ENCODE results near the gene SLIT3.

The SLIT3 gene

DNA sequence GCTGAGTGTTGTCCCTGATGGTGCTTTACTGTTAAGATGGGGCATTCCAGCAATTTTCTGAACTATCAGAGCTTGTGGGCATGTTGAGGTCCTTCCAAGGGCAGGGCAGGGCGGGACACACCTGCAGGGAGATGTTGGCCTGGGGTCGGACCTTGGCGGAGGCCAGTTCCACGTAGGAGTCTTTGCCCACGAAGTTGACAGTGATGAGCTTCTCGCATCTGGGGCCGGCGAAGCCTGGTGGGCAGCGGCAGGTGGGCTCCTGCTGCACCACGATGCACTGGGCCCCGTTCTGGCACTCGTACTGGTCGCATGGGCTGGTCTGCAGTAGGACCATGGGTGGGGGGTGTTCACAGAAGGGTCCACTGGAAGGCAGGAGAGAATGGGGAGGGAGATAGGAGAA lies 615.4 kb downstream of the SLIT3 start:
- Histone ChIP-seq H3K79me2 (ENCODE audit: insufficient read depth, low read length) (no peaks in the 10 kb centered on the region), H3K27ac (ENCODE audit: low read depth, low read length) (no peak overlapping the region), H3K4me2 (ENCODE audit: low read depth, low read length, poor library complexity, severe bottlenecking) (no peak overlapping the region), H2AFZ (ENCODE audit: low read depth, low read length, severe bottlenecking) (no peak overlapping the region), H3K9me3 (ENCODE audit: insufficient read depth, low read length) (no peaks in the 10 kb centered on the region), H3F3A (ENCODE audit: insufficient read depth) (no peaks in the 10 kb centered on the region), H3K27me3 (ENCODE audit: low read length) (no peaks in the 10 kb centered on the region), H3K4me3 (ENCODE audit: insufficient read depth, low read length, poor library complexity, severe bottlenecking) (no peak overlapping the region), H3K36me3 (ENCODE audit: low read length) (no peaks in the 10 kb centered on the region), H3K9me2 (replicated peaks; ENCODE audit: insufficient read depth, low read length) (no peaks in the 10 kb centered on the region), H4K20me1 (ENCODE audit: low read depth, low read length) (no peaks in the 10 kb centered on the region), H3K9ac (ENCODE audit: low read length) (no peak overlapping the region)
- no peak for TF ChIP-seq EZH2phosphoT487 (conservative IDR thresholded peaks at IDR 0.05; ENCODE audit: low read length)
- TF ChIP-seq, protein P1, sequence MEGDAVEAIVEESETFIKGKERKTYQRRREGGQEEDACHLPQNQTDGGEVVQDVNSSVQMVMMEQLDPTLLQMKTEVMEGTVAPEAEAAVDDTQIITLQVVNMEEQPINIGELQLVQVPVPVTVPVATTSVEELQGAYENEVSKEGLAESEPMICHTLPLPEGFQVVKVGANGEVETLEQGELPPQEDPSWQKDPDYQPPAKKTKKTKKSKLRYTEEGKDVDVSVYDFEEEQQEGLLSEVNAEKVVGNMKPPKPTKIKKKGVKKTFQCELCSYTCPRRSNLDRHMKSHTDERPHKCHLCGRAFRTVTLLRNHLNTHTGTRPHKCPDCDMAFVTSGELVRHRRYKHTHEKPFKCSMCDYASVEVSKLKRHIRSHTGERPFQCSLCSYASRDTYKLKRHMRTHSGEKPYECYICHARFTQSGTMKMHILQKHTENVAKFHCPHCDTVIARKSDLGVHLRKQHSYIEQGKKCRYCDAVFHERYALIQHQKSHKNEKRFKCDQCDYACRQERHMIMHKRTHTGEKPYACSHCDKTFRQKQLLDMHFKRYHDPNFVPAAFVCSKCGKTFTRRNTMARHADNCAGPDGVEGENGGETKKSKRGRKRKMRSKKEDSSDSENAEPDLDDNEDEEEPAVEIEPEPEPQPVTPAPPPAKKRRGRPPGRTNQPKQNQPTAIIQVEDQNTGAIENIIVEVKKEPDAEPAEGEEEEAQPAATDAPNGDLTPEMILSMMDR (IDR thresholded peaks at IDR 0.05; ENCODE audit: insufficient read depth, low read length, poor library complexity, severe bottlenecking) = no peak

DNA sequence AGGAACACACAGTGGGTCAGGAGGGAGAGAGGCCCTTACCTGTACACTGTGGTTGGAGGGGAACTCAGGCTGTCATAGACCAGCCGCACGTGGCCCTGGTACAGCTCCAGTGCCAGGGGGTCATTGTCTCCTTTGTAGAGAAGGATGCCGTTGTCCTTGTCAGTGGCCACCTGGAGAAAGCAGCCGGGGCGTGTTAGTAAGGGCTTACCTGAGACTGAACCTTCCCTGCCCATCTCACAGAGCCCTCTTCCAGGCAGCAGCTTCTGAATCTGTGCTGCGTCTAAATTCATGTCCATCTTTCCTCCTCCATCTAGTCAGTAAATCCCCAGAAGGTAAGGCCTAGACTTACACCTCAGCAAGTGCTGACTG lies 617.0 kb downstream of the SLIT3 start:
- no peaks in the 10 kb centered on the region for H3K9me3 ChIP-seq (ENCODE audit: insufficient read depth, low read length)
- no peak overlapping the region for H3K9ac ChIP-seq (ENCODE audit: low read length)
- no peak overlapping the region for H3K4me2 ChIP-seq (ENCODE audit: low read depth, low read length, poor library complexity, severe bottlenecking)
- H3K27me3 ChIP-seq (ENCODE audit: low read length) = no peaks in the 10 kb centered on the region
- no peak overlapping the region for H3K4me3 ChIP-seq (ENCODE audit: insufficient read depth, low read length, poor library complexity, severe bottlenecking)
- H3K9me2 ChIP-seq (replicated peaks; ENCODE audit: insufficient read depth, low read length) = no peaks in the 10 kb centered on the region
- H4K20me1 ChIP-seq (ENCODE audit: low read depth, low read length) = no peaks in the 10 kb centered on the region
- no peaks in the 10 kb centered on the region for H3K79me2 ChIP-seq (ENCODE audit: insufficient read depth, low read length)
- H3K27ac ChIP-seq (ENCODE audit: low read depth, low read length) = no peak overlapping the region
- no peak overlapping the region for H2AFZ ChIP-seq (ENCODE audit: low read depth, low read length, severe bottlenecking)
- TF ChIP-seq, protein P1 (IDR thresholded peaks at IDR 0.05; ENCODE audit: insufficient read depth, low read length, poor library complexity, severe bottlenecking) = no peak
- TF ChIP-seq EZH2phosphoT487 (conservative IDR thresholded peaks at IDR 0.05; ENCODE audit: low read length) = no peak
- H3F3A ChIP-seq (ENCODE audit: insufficient read depth) = no peaks in the 10 kb centered on the region
- no peaks in the 10 kb centered on the region for H3K36me3 ChIP-seq (ENCODE audit: low read length)

DNA sequence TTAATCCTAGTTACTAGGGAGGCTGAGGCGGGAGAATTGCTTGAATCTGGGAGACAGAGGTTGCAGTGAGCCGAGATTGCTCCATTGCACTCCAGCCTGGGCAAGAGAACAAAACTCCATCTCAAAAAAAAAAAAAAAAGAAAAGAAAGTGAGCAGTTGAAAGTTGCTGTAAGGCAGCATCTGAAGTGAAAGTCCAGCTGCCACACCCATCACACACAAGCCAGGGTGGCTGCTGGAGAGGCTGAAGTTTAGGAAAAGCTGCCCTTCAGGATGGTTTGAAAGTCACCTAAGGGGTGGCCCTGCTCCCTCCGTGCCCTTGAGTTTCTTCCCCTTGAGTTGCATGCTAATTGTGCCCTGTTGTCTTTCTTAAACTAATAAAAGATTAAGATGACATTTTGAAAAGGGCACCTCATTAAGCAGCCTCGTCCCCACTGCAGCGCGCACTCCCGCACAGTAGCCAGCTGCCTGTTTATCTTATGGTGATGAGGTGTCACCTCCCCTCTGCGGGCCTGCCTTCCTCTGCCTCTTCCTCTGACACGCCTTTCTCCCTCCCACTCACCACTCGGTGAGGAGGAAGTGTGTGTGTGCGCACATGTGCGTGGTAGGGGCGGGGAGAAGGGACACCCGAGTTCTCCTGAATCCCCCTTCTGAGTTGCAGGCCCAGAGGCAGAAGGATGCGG lies 617.6 kb downstream of the SLIT3 start:
- H3K27ac ChIP-seq (ENCODE audit: low read depth, low read length) = no peak overlapping the region
- no peaks in the 10 kb centered on the region for H3K36me3 ChIP-seq (ENCODE audit: low read length)
- no peaks in the 10 kb centered on the region for H3K9me2 ChIP-seq (replicated peaks; ENCODE audit: insufficient read depth, low read length)
- TF ChIP-seq, protein P1 (IDR thresholded peaks at IDR 0.05; ENCODE audit: insufficient read depth, low read length, poor library complexity, severe bottlenecking) = no peak
- no peak for TF ChIP-seq EZH2phosphoT487 (conservative IDR thresholded peaks at IDR 0.05; ENCODE audit: low read length)
- no peaks in the 10 kb centered on the region for H3K9me3 ChIP-seq (ENCODE audit: insufficient read depth, low read length)
- no peak overlapping the region for H3K4me2 ChIP-seq (ENCODE audit: low read depth, low read length, poor library complexity, severe bottlenecking)
- H3K79me2 ChIP-seq (ENCODE audit: insufficient read depth, low read length) = no peaks in the 10 kb centered on the region
- no peaks in the 10 kb centered on the region for H3K27me3 ChIP-seq (ENCODE audit: low read length)
- H3K9ac ChIP-seq (ENCODE audit: low read length) = no peak overlapping the region
- H4K20me1 ChIP-seq (ENCODE audit: low read depth, low read length) = no peaks in the 10 kb centered on the region
- no peak overlapping the region for H3K4me3 ChIP-seq (ENCODE audit: insufficient read depth, low read length, poor library complexity, severe bottlenecking)
- H3F3A ChIP-seq (ENCODE audit: insufficient read depth) = no peaks in the 10 kb centered on the region
- H2AFZ ChIP-seq (ENCODE audit: low read depth, low read length, severe bottlenecking) = no peak overlapping the region

Measured in SU-DHL-6 (cell line).